GM18507 (cell line): Measurements from ENCODE around the gene DOCK7.

Experiments
- DNase-seq: peaks from one replicate; pipeline ENCODE4 v3.0.0; 2011; ENCODE audit warnings: low read depth; ENCODE audit not compliant: insufficient read length; ENCODE audit errors: extremely low spot score
- FAIRE-seq: peaks from 2 replicates; lab custom pipeline; 2011; peaks lifted over from hg19 to GRCh38; lab: Jason Lieb, UNC

Gene DOCK7

DNA sequence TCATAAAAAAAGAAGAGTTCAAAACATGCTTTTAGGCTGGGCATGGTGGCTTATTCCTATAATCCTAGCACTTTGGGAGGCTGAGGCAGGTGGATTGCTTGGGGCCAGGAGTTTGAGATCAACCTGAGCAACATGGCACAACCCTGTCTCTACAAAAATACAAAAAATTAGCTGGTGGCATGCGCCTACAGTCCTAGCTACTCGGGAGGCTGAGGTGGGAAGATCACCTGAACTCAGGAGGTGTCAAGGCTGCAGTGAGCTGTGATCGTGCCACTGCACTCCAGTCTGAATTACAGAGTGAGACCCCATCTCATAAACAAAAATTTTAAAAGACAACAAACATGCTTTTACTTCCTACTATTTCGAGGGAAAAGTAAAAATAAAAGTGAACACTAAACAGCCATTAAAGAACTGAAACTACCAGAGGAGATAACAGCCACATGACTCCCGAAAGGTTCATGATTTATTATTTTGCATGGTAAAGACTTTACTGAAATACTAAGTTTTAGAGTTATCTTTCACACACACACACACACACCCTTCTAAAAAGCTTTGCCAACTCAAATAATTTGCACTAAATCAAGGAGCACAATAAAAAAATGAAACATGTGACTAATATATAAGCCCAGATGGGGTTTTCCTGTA, 203.2 kb downstream of the DOCK7 start:
- DNase-seq, result no peak
- peak; percentile 58 for FAIRE-seq

DNA sequence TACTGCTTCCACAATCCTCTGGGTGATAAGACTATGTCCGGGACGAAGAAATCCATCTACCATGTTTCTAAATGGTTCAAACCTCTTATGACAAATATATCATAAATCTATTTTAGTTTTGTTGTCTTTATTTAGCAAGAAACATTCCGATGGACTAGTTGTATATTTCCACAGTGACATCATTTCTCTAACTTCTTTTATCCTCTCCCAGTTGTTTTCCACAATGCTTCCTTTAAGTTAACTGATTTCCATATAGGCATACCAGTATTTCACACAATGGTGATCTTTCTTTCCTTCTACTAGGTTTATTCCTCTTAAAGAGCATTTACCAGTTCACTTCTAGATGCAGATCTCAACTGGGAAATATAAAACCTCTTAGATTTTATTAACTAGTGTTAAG, 206.5 kb downstream of the DOCK7 start:
- no peak for DNase-seq
- FAIRE-seq, result no peak

DNA sequence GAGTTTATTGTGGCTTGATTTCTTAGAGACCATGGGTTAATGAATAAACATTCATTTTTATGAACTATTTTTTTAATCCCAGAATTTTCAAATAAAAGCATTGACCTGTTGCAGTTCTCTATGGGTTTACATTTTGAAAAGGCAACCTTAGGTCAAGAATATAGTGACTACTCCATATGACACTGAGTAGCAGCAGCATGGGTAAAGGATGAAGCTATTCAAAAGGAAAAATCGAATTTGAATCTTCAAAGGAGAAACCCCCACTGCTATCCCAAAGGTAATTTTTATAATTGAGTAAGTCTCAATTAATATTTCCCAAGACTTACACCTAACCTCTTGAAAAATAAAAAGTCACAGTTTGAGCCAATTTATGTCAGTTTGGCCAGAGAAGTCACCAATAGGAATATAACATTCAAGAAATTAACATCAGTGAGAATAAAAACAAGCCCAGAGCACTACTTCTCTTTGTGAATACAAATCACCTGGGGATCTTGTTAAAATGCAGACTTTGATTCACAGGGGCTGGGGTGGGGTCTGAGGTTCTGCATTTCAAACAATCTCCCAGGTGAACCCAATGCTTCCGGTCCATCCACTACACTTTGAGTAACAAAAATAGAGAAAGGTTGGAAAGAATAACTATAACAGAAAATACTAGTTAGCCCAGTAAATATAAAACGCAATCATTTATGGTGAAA, 211.5 kb downstream of the DOCK7 start:
- FAIRE-seq, result no peak
- no peak for DNase-seq

DNA sequence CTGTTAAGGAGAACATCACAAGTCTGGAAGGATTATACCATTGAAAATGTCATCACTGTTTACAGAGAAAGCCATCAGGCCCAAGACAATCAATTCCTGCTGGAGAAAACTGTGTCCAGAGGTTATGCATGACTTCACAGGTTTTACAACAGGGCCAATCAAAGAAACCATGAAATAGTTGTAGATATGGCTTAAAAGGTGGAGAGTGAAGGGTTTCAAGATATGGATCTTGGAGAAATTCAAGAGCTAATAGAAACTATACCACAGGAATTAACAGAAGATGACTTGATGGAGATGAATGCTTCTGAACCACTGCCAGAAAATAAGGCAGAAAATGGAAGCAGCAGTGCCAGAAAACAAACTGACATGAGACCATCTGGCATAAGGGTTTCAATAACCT, 221.1 kb downstream of the DOCK7 start:
- FAIRE-seq (no peak), DNase-seq (no peak)

DNA sequence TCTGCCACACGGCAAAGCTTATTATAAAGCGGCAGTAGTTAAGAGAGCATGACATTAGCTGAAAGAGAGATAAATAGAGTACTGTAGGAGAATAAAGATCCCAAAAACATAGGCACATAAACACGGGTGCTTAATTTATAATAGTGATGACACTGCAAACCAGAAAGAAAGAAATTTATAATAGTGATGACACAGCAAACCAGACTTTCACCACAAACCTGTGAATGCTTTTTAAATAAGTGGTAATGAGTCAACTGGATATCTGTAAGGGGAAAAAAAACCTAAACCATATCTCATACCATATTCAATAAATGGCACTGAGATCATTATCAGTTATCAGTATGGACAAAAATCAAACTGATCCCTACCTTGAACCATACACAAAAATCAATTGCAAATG, 225.8 kb downstream of the DOCK7 start:
- DNase-seq (no peak), FAIRE-seq (no peak)

DNA sequence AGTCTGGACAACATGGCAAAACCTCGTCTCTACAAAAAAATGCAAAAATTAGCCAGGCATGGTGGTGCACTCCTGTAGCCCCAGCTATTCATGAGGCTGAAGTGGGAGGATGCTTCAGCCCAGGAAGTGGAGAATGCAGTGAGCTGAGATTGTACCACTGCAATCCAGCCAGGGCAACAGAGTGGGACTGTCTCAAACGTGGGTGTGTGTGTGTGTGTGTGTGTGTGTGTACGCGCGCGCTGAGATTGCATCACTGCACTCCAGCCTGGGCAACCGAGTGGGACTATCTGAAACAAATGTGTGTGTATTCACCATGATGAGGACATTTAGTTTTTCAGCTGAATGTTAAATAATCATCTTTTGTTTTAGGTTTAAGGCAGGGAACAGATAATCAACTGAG, 230.2 kb downstream of the DOCK7 start:
- FAIRE-seq (no peak), DNase-seq (no peak)

DNA sequence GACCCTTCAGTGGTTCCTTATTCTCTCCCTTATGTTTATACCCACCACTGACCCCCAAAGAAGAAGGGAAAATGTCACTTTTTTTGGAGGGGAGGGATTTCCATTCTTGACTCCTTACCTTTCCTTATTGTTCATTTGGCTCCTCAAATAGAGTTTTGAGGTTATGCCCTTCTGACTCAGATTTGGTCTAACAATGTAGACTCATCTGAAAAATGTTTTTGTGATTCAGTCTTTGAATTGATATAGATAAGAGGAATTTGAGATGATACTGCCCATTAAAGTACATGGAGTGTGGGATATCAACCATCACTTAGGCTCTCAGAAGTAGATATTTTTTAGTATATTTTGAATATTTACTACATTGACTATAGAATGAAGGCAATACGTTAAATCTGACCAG, 235.2 kb downstream of the DOCK7 start:
- no peak for DNase-seq

DNA sequence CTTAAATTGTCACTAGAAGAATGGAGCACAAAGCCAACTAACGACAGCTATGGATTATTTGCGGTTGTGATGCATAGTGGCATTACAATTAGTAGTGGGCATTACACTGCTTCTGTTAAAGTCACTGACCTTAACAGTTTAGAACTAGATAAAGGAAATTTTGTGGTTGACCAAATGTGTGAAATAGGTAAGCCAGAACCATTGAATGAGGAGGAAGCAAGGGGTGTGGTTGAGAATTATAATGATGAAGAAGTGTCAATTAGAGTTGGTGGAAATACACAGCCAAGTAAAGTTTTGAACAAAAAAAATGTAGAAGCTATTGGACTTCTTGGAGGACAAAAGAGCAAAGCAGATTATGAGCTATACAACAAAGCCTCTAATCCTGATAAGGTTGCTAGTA, 237.9 kb downstream of the DOCK7 start:
- DNase-seq, result no peak
- peak; percentile 18 for FAIRE-seq

More for the DNA sequence above, 235.2 kb downstream of the DOCK7 start:
- FAIRE-seq, result no peak

DNA sequence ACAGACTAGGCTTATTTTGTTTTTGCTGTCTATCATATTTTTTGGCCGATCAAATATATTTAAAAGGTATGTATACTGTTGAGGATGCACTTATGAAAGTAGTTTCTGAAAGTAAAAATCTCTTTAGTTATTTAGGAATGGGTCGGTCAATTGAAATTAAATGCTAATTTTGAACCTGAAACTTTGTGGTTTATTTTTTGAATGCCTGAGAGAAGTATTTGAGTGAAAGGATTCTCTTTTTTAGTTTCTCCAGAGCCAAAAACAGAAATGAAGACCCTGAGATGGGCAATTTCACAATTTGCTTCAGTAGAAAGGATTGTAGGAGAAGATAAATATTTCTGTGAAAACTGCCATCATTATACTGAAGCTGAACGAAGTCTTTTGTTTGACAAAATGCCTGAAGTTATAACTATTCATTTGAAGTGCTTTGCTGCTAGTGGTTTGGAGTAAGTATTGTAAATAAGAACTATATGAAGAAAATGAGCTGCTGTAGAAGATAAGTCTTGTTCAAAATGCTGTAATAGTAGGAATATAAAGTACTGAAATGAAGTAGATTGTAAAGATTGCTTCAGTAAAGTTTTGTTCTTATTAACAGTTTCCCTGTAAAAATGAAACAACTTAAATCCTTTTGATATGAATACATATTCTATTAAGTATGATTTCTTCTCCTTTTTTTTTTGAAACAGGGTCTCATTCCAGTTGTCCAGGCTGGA, 239.8 kb downstream of the DOCK7 start:
- no peak for FAIRE-seq

DNA sequence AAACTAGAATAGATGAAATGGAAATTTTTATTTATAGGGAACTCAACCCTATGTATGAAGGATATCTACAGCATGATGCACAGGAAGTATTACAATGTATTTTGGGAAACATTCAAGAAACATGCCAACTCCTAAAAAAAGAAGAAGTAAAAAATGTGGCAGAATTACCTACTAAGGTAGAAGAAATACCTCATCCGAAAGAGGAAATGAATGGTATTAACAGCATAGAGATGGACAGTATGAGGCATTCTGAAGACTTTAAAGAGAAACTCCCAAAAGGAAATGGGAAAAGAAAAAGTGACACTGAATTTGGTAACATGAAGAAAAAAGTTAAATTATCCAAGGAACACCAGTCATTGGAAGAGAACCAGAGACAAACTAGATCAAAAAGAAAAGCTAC, 243.5 kb downstream of the DOCK7 start:
- DNase-seq, result no peak
- no peak for FAIRE-seq

More for the DNA sequence above, 239.8 kb downstream of the DOCK7 start:
- DNase-seq, result no peak

DNA sequence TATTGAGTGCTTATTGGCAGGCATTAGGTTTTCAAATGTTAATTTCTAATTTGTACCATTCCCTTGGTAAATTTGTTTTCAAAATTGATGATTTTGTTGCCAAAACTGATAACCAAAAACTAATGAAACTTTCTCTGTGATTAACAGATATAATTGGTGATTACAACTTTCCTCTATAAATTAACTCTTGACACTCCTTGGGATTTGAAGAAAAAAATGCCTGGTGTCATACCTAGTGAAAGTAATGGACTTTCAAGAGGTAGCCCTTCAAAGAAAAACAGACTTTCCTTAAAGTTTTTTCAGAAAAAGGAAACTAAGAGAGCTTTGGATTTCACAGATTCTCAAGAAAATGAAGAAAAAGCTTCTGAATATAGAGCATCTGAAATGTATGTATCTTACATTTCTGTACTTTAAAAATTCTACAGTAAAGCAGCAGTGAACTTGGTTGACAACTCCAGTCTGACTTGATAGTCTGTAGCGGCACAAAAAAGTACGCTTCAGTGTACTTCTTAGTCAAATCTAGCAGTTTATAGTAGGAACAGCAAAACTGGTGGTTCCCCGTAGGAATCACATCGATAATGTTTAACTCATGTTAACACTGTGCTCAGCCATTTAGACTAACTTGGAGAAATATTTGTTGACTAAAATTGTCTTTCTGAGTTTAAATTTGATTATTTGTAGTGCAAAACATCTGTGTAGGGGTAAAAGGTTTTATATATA, 248.4 kb downstream of the DOCK7 start:
- DNase-seq, result peak; percentile 15
- FAIRE-seq, result peak; percentile 85

DNA sequence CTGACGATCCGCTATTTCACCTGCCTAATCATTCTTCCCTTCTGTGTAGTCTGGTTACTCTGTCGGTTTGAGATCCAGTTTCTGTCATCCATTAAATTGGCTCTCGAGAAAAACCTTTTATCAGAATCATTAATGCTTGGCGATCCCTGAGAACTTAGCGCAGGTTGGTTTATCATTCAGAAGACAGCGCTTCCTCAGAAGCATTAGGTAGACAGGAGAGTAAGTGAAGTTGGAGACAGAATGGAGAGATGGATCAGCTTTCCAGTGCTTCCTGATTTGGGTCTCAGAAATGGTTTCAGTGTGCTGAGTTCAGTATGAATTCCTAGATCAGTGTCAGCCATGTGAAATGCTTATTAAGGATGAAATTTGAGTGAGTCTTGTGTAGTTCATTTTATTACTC, 250.0 kb downstream of the DOCK7 start:
- FAIRE-seq (peak; percentile 56), DNase-seq (no peak)

DNA sequence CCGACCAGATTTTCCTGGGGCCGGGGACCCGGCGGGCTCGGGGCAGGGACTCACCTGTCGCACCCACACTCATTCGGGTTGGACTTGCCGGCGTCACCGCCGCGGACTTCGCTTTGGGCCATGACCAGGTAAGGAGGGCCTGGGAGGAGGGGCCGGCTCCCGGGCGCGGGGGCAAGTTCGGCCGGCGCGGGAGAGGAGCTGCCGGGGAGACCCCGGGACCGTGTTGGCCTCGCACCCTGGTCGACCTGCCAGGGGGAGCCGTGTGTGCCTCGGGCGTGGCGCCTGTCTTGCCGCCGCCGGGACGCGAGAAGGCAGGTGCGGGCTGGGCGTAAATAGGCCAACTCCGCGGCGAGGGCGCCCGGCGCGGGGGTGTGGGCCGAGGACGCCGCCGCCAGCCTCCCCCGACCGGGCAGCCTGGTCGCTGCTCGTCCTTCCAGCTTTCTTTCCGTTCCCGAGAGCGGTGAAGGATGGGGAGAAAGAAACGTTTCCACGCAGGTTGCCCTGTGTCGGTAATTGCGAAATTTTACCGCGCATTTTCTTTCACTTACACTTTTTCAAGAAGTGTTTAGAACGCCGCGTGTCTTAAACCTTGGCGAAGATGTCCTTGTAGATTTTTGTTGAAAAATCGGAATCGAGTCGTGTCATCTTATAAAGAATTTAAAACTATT, 250.8 kb downstream of the DOCK7 start:
- FAIRE-seq (no peak), DNase-seq (no peak)

DNA sequence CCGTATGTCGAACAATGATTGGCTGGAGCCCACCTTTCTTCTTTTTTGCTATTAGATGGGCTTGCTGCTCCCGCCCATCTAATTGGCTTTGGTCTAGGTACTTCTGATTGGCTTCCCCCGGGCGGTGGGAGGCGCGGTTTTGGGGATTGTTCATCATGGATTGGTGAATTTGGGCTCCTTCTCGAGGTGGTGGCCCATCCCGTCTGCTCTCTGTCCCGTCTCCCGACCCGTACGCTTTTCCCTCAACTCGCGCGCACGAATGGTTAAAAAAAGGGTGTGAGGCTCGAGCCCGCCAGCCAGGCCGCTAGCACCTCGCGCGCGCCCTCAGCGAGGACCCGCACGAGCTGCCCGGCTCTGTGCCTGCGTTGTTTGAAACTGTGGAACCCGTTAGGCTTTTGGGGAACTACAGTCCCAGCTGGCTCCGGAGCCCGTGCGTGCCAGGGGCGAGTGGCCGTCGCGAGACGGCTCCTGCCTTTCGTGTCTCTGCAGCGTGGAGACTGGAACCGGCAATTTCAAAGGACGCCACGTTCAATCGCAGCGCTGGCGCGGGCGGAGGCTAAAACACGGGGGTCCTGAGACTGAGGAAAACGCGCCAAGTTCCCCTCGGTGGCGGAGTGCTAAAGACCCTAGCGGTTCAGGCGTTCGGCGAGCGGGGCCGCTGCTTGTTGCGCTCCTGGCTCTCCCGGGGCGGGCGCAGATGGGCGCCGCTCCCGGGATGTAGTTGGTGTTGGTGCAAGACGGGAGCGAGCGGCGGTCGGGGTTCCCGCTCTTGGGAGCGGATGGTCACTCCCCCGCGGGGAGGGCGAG, 251.5 kb downstream of the DOCK7 start, which contains the start of gene USP1:
USP1 (plus strand) TSS at position 584 of the 807 bp plus-strand sequence. CDS start 2,819 bp downstream, outside the sequence.
- FAIRE-seq, result peak; percentile 99

DNA sequence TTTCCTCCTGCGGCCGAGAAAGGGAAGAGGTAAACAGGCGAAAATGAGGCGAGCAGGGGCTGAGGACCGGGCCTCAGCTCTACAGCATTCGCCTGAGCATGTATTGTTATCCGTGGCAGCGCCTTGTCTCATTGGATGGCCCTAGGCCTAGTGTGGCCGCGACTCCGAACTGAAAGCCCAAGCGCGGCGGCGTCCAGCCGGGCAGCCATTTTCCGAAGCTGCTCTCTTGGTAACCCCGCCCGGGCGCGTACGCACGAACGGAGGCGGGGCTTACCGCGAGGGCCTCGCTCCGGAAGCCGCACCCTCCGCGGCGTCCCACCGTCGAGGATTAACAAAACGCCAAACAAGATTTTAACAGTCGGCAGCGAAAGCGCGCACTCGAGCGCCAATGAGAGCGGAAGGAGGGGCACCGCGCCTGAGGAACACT, 252.1 kb downstream of the DOCK7 start:
- FAIRE-seq, result no peak

More for the DNA sequence above, 251.5 kb downstream of the DOCK7 start, which contains the start of gene USP1:
- peak; percentile 79 for DNase-seq

DNA sequence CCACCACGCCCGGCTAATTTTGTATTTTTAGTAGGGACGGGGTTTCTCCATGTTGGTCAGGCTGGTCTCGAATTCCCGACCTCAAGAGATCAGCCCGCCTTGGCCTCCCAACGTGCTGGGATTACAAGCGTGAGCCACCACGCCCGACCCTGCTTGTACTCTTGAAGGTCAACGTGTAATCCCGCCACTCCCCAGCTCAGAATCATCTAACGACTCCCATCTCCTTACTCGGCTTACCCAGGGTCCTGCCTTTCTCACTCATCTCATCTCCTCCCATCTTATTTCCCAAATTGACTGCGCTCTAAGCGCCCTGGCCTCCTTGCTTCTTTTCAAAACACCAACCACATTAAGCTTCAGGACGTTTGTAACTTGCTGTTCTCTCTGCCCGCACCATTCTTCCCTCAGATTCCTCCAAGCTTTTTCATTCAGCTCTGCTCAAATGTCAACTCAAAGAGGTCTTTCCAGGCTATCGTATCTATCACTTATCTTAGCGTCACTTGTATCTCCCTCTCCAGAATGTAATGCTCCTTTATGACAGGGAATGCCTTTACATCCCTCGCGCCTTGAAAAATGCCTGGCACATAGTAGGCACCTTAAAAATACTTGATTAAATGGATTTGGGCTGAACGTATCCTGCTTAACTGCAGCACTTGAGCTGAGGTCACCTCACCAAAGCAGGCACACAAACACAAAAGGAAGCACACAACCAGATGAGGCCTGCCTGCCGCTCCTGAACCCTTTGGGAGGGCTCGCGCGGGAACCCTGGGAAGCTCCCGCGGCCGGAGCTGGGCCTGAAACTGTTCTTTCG, 252.8 kb downstream of the DOCK7 start:
- no peak for FAIRE-seq
- DNase-seq, result peak; percentile 8

More for the DNA sequence above, 252.1 kb downstream of the DOCK7 start:
- DNase-seq, result no peak

DNA sequence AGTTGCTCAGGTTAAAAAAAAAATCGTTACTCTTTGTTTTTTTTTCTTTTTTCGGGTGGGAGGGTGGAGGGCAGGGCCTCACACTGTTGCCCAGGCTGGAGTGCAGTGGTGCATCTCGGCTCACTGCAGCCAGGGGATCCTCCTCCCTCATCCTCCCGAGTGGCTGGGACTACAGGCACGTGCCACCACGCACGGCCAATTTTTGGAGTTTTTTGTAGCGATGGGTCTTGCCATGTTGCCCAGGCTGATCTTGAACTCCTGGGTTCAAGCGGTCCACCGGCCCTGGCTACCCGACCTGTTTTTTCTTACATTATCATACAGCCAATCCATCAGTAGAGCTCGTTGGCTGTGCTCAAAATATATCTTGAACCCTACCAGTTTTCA, 253.6 kb downstream of the DOCK7 start:
- no peak for DNase-seq
- no peak for FAIRE-seq
